Erythroblast (primary cell): ENCODE measurements around the gene RDH5.
A peak's percentile ranks its signal among the peaks of the same experiment; 100 is the strongest.

Experiments
- DNase-seq, 2 experiments: peaks; one replicate each; lab custom pipeline; 2025; lab: John Stamatoyannopoulos, UW
- GATA1 ChIP-seq: IDR thresholded peaks from 2 replicates; pipeline ENCODE4 v1.6.1; 2011; ENCODE audit warnings: low read depth, mild to moderate bottlenecking, control low read depth, low read length, moderate library complexity
- POLR2A ChIP-seq: IDR thresholded peaks from 2 replicates; pipeline ENCODE4 v1.6.1; 2011; ENCODE audit warnings: mild to moderate bottlenecking, low read length

RDH5 gene, protein sequence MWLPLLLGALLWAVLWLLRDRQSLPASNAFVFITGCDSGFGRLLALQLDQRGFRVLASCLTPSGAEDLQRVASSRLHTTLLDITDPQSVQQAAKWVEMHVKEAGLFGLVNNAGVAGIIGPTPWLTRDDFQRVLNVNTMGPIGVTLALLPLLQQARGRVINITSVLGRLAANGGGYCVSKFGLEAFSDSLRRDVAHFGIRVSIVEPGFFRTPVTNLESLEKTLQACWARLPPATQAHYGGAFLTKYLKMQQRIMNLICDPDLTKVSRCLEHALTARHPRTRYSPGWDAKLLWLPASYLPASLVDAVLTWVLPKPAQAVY

DNA sequence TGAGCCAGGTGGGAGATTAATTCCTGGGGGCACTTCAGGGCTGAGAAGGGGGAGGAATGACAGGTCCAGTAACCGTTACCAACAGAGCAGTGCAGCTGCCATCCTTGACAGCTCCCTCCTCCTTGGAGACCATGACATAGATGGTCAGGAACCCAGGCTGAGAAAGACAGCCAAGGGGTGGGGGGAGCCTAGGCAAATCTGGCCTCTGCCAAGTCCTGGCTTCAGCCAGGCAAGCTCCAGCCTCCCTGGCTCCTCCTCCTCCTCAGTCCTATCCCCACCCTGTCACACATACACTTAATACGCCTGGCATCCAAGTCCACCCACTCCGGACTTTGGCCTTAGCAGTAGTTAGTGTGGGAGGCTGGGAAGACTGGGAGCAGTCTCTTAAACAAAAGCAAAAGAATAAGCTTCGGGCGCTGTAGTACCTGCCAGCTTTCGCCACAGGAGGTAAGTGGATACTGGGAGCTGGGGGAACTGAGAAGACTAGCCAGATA, at the start of gene RDH5:
TSS of gene RDH5 (plus strand) at position 323 of the 494 bp plus-strand sequence. CDS start 792 bp downstream, outside the sequence.
- TF ChIP-seq POLR2A = no peak
- TF ChIP-seq GATA1 = no peak
- no peak for DNase-seq

DNA sequence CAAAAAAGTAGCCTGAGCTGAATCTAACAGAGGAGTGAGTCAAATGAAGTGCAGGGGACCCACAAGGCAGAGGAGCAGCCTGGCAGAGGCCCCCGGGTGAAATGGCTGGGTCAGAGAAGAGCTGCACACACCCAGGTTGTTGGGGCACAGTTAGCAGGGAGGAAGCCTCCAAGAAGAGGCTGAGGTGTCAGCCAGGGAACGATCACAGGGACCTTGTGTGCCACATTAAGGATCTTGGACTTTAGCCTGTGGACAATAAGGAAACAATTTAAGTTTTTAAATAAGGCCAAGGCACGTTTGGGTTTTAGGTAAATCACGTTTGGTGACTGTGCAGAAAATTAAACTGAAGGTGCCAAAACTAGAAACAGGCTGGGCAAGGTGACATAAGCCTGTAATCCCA, 48.4 kb upstream of the RDH5 start:
- no peak for TF ChIP-seq GATA1
- TF ChIP-seq POLR2A = no peak
- DNase-seq = no peak

DNA sequence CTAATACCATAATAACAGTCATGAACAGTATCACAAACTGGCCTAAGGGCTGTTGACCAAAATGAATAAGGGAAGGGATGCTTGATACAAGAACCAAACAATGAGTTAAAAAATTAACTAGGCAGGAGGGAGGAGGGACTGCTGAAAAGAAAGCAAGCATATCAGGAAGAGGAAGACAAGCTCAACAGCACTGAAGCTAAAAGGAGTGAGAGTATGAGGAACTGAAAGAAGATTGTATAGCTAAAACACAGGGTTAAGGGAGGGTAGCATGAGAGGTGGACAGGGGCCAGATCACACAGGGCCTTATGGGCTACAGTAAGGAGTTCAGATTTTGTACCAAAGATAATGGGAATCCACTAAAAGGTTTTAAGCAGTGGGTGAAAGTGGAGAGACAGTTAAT, 46.6 kb upstream of the RDH5 start:
- no peak for DNase-seq
- no peak for TF ChIP-seq GATA1
- TF ChIP-seq POLR2A = no peak

DNA sequence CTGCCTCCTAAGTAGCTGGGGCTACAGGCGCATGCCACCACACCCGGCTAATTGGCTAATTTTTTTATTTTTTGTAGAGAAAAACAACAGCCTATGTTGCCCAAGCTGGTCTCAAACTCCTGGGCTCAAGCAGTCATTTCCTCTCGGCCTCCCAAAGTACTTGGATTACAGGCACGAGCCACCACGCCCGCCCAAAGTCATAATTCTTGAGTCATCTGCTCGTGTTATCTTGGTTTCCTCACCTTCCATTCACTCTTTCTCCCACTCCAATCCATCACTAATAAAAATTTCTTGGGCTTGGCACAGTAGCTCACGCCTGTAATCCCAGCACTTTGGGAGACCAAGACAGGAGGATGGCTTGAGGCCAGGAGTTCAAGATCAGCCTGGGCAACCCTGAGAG, 44.5 kb upstream of the RDH5 start:
- no peak for DNase-seq
- TF ChIP-seq POLR2A (no peak), GATA1 (no peak)

DNA sequence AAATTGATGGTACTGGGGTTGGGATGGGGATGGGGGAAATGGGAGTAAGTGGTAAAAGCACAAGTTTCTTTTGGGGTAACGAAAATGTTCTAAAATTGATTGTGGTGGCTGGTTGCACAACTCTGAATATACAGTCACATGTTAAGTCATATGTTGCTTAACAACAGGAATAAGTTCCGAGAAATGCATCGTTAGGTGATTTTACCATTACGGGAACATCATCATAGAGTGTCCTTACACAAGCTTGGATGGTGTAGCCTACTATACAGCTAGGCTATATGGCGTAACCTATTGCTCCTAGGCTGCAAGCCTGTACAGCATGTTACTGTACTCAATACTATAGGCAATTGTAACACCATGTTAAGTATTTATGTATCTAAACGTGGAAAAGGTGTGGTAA, 43.5 kb upstream of the RDH5 start:
- no peak for DNase-seq
- TF ChIP-seq POLR2A = no peak
- no peak for TF ChIP-seq GATA1

DNA sequence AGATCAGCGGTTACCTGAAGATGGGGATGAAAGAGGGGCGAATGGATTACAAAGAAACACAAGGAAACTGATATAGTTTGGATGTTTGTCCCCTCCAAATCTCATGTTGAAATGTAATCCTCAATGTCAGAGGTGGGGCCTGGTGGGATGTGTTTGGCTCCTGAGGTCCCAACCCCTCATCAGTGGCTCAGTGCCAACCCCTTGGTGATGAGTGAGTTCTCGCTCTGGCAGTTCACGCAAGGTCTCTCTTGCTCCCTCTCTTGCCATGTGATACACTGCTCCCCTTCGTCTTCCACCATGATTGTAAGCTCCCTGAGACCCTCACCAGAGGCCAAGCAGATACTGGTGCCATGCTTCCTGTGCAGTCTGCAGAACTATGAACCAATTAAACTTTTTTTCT, 40.5 kb upstream of the RDH5 start:
- DNase-seq = no peak

DNA sequence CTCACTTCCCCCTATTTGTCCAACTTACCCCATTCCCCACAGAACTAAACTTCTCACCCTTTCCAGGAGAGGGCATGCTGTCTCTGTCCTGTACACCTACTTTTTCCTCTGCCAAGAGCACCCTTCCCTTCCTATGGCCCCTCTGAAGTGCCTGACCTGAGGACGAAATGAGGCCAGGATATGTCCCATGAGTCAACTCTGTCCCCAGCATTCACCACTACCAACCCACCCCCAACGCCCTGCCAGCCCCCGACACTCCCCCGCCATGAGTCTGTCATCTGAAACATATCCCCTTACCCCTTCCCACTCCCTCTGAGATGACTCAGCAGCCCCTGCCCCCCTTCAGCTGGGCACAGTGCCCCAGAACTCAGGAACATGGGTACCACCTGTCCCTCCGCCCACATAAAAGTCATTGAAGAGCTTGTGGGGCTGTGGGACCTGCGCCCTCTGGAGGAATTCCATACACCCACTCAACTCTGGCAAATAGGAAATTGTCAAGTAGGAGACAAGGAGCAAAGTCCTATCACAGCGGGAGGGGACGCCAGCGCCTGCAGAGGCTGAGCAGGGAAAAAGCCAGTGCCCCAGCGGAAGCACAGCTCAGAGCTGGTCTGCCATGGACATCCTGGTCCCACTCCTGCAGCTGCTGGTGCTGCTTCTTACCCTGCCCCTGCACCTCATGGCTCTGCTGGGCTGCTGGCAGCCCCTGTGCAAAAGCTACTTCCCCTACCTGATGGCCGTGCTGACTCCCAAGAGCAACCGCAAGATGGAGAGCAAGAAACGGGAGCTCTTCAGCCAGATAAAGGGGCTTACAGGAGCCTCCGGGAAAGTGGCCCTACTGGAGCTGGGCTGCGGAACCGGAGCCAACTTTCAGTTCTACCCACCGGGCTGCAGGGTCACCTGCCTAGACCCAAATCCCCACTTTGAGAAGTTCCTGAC, 38.8 kb upstream of the RDH5 start:
- DNase-seq = peak in 1 of 2 experiments; percentile 19
- TF ChIP-seq GATA1 = no peak
- no peak for TF ChIP-seq POLR2A

More for the DNA sequence above, 40.5 kb upstream of the RDH5 start:
- TF ChIP-seq GATA1 = no peak

DNA sequence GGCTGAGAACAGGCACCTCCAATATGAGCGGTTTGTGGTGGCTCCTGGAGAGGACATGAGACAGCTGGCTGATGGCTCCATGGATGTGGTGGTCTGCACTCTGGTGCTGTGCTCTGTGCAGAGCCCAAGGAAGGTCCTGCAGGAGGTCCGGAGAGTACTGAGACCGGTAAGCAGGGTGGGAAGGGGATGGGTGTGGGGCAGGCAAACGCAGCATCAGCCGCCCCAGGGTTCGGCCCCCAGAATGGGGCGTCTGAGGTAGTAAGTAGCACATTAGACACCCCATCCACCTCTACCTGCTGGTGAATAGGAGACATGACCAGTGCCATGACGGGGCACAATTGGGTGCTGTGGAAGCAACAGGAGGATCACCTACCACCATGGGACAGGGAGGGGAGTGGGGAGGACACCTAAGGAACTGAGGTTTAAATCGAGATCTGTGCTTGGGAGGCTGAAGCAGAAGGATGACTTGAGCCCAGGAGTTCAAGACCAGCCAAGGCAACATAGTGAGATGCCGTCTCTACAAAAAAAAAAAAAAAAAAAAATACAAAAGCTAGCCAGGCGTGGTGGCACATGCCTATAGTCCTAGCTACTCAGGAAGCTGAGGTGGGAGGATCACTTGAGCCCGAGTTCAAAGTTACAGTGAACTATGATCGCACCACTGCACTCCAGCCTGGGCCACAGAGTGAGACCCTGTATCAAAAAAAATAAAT, 38.0 kb upstream of the RDH5 start:
- DNase-seq = no peak
- TF ChIP-seq POLR2A (no peak), GATA1 (no peak)

DNA sequence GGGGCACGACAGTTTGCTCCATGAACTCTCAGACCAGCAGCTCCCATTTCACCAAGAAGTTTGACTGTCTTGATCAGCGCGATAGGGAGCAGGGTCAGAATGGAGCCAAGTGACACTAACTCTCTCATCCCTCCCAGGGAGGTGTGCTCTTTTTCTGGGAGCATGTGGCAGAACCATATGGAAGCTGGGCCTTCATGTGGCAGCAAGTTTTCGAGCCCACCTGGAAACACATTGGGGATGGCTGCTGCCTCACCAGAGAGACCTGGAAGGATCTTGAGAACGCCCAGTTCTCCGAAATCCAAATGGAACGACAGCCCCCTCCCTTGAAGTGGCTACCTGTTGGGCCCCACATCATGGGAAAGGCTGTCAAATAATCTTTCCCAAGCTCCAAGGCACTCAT, 36.5 kb upstream of the RDH5 start:
- no peak for TF ChIP-seq POLR2A
- TF ChIP-seq GATA1 = no peak
- DNase-seq = no peak

DNA sequence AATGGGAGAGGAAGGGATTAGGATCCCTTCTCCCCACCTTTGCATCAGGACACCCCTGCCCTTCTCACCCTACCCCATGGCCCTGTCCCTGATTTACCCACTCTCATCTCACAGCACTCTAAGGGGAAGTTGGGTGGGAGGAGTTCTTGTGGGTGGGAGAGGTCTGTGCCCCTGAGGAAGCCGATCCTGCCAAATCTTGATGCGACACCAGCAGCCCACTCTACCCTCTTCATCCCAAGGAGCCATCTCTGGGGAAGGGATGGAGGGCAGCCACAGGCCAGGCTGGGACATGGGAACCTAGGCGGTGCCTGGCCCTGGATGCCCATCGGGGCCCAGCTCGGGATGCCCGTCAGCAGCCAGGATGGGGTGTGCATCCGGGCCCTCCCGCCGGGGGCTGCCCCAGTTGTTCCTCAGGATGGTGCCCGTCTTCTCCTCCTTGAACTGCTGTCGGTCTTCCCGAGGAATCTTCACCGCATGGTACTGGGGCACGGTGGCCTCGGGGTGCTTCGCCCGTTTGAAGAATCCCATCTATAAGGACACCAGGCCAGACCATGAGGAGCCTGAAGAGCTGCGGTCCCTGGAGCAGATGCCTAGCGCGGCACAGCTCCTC, 35.3 kb upstream of the RDH5 start:
- DNase-seq = no peak
- TF ChIP-seq POLR2A (no peak), GATA1 (no peak)

DNA sequence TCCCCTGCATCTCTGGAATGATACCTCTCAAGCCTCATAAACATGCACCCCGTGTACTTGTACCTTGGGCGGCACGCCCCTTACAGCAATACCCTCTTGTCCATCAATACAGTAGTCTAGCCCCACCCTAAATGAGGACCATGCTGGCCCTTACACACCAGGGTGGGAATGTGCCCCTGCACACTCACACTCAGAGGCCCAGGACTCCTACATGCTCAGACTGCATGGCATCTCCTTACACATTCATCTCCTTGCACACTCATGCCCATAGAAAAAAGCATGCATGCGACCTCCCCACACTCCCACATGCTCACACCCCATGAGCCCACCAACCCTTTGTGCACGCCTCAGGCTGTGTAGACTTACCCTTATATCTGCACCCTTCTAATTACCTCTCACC, 34.5 kb upstream of the RDH5 start:
- no peak for DNase-seq
- TF ChIP-seq POLR2A (no peak), GATA1 (no peak)

DNA sequence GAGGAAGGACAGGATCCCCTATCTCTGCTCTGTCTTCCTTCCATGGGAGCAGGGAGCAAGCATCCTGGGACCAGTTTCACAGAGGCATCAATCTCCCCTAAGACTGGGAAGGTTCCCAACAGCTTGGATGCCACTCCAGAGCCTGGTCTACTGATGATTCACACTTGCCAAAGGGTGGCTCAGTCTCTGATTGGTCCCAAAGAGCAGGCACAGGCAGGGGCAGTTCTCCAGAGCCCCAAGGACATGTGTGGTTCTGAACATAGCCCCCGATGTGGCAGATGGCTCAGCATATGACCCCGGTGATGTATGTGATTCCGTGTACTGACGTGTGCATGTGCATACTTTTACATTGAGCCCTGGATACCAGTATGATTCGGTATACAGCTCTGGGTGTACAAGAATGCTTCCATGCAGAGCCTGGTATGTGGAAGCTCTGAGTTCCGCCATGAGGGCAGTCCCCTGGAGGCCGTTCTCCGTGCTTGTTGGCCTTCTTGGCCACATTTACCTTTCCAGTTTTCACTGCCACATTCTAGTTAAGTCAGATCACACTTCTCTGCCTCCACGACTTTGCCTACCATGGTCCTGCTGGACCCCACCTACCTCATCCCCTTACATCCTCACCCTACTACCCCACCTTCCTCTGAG, 33.7 kb upstream of the RDH5 start:
- no peak for TF ChIP-seq POLR2A
- DNase-seq = no peak

DNA sequence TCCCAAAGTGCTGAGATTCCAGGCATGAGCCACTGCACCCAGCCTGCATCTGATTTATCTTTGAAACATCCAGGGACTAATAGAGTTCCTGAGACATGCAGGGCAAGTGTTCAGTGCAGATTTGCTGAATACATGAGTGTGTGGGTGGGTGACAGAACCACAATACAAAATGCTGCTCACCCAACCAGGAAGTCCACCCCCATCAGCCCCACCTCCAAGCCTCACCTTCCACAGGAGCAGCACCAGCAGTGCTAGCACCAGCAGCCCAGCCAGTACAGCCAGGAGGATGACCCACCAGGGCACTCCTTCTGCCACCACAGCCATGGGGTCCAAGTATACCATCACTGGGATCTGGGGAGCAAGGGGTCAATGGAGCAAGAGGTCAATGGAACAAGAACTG, 32.4 kb upstream of the RDH5 start:
- TF ChIP-seq POLR2A = no peak
- TF ChIP-seq GATA1 = no peak
- no peak for DNase-seq
